ENCODE results near the gene CTXN2.

GRCh38 chr15:48144889-48145288 lies 46.6 kb upstream of the CTXN2 start:
- TF ChIP-seq ELF4 (IDR thresholded peaks at IDR 0.05) (no peak), BHLHE40 (IDR thresholded peaks at IDR 0.05; ENCODE audit: borderline replicate concordance) (no peak), SUZ12 (IDR thresholded peaks at IDR 0.05) (no peak), FOXM1 (IDR thresholded peaks at IDR 0.05; ENCODE audit: borderline replicate concordance) (no peak), HDGF (IDR thresholded peaks at IDR 0.05; ENCODE audit: borderline replicate concordance) (no peak), FOXA1 (IDR thresholded peaks at IDR 0.05) (no peak), PKNOX1 (IDR thresholded peaks at IDR 0.05) (no peak), SP1 (IDR thresholded peaks at IDR 0.05) (no peak), CTBP1 (IDR thresholded peaks at IDR 0.05; ENCODE audit: borderline replicate concordance) (no peak), ZNF384 (IDR thresholded peaks at IDR 0.05) (no peak)

All from HEK293T (cell line).